Activated T-cell treated with anti-CD3 and anti-CD28 coated beads, Interleukin-2, amount 50 U/mL, for 72 hours (primary cell): Measurements from ENCODE around the gene BAIAP2. TPM values are rescaled to one million over a fixed set of nuclear protein-coding genes. Genes with fewer than 3 reads are reported as not detected.
A peak's percentile ranks its signal among the peaks of the same experiment; 100 is the strongest.

Experiments used
- ATAC-seq, 2 donors: fragments of 150-1000 bp; cut with Tn5 transposase; replicated peaks in 1 of 2; 2 replicates each; pipeline ENCODE4 v1.10.0; 2021; ENCODE audit warnings: moderate library complexity in 2 of 2, mild to moderate bottlenecking in 1 of 2
- DNase-seq, 2 donors: peaks; one replicate each; pipeline ENCODE4 v3.0.0; 2021 to 2022; ENCODE audit warnings: mixed read lengths in 1 of 2
- H3K27ac Mint-ChIP-seq: one replicate; pipeline ENCODE4 v1.8.0; 2022; ENCODE audit warnings: mild to moderate bottlenecking, moderate library complexity, mixed read lengths
- H3K27me3 Mint-ChIP-seq: one replicate; pipeline ENCODE4 v1.8.0; 2022; ENCODE audit warnings: low read depth, mixed read lengths
- H3K36me3 Mint-ChIP-seq, 2 donors: one replicate each; pipeline ENCODE4 v1.8.0; 2022; ENCODE audit warnings: mixed read lengths in 2 of 2, mild to moderate bottlenecking in 1 of 2; ENCODE audit not compliant: insufficient read depth in 2 of 2
- H3K4me1 Mint-ChIP-seq: one replicate; pipeline ENCODE4 v1.8.0; 2022; ENCODE audit warnings: low read depth, mixed read lengths
- H3K4me3 Mint-ChIP-seq, 2 donors: one replicate each; pipeline ENCODE4 v1.8.0; 2022; ENCODE audit warnings: mild to moderate bottlenecking in 2 of 2, mixed read lengths in 2 of 2, moderate library complexity in 2 of 2
- H3K9me3 Mint-ChIP-seq, 2 donors: one replicate each; pipeline ENCODE4 v1.8.0; 2022; ENCODE audit warnings: mixed read lengths in 2 of 2
- total RNA-seq, 2 donors: library from RNA; stranded (reverse); gene quantifications; one replicate each; pipeline ENCODE4 v1.2.3, GENCODE V29; 2022

BAIAP2 gene
- total RNA-seq, 2 donors from 2014 or later: 8.7 TPM

- Mint-ChIP-seq H3K9me3 (peaks cover 2 to 5% of the 10 kb centered on the region in 2 donors), H3K4me1 (peaks cover 11% of the 10 kb centered on the region), H3K27me3 (peaks cover 27% of the 10 kb centered on the region), H3K27ac (no peak overlapping the region), H3K4me3 (no peak overlapping the region), H3K36me3 (peaks cover 5 to 9% of the 10 kb centered on the region in 2 donors)
- DNase-seq (no peak), ATAC-seq (no peak)
Observed at GRCh38 chr17:81030741-81031565, 4.0 kb upstream of the BAIAP2 start.

GRCh38 chr17:81031566-81032550, 3.1 kb upstream of the BAIAP2 start:
- DNase-seq (no peak), ATAC-seq (no peak)
- H3K27me3 Mint-ChIP-seq: peaks cover 33% of the 10 kb centered on the region
- H3K27ac Mint-ChIP-seq: no peak overlapping the region
- H3K4me1 Mint-ChIP-seq: peaks cover 18% of the 10 kb centered on the region
- H3K36me3 Mint-ChIP-seq: peaks cover 3 to 4% of the 10 kb centered on the region in 2 donors
- peaks cover 2 to 4% of the 10 kb centered on the region in 2 donors for H3K9me3 Mint-ChIP-seq
- no peak overlapping the region for H3K4me3 Mint-ChIP-seq

GRCh38 chr17:81032641-81033480, 2.1 kb upstream of the BAIAP2 start:
- ATAC-seq (no peak), DNase-seq (no peak)
- peaks cover 18% of the 10 kb centered on the region for H3K4me1 Mint-ChIP-seq
- no peak overlapping the region for H3K27ac Mint-ChIP-seq
- H3K4me3 Mint-ChIP-seq: peak overlapping the region; percentile 35 to 57
- H3K27me3 Mint-ChIP-seq: peaks cover 32% of the 10 kb centered on the region
- H3K36me3 Mint-ChIP-seq: peaks cover 0 to 1% of the 10 kb centered on the region in 2 donors
- H3K9me3 Mint-ChIP-seq: no peaks in the 10 kb centered on the region

GRCh38 chr17:81033535-81034167, 1.3 kb upstream of the BAIAP2 start:
- peaks cover 18% of the 10 kb centered on the region for H3K4me1 Mint-ChIP-seq
- H3K36me3 Mint-ChIP-seq: peaks cover 0 to 1% of the 10 kb centered on the region in 2 donors
- H3K27ac Mint-ChIP-seq: peak overlapping the region; percentile 51
- DNase-seq (no peak), ATAC-seq (no peak)
- H3K4me3 Mint-ChIP-seq: peak overlapping the region; percentile 73 to 82
- H3K9me3 Mint-ChIP-seq: no peaks in the 10 kb centered on the region
- peaks cover 32% of the 10 kb centered on the region for H3K27me3 Mint-ChIP-seq

GRCh38 chr17:81034168-81034777, 678 bp upstream of the BAIAP2 start:
- Mint-ChIP-seq H3K9me3 (no peaks in the 10 kb centered on the region), H3K27ac (peak overlapping the region; percentile 51), H3K27me3 (peaks cover 32% of the 10 kb centered on the region), H3K4me1 (peaks cover 18% of the 10 kb centered on the region), H3K4me3 (peak overlapping the region; percentile 73 to 82), H3K36me3 (peaks cover 0 to 1% of the 10 kb centered on the region in 2 donors)
- ATAC-seq: peak in 1 of 2 donors; percentile 41
- DNase-seq: peak in 1 of 2 donors; percentile 25

GRCh38 chr17:81035521-81036196, 708 bp downstream of the BAIAP2 start:
- Mint-ChIP-seq H3K27ac (peak overlapping the region; percentile 26), H3K27me3 (peaks cover 32% of the 10 kb centered on the region), H3K9me3 (no peaks in the 10 kb centered on the region), H3K36me3 (peaks cover 0 to 1% of the 10 kb centered on the region in 2 donors), H3K4me1 (peaks cover 18% of the 10 kb centered on the region), H3K4me3 (peak overlapping the region; percentile 77 to 83)
- ATAC-seq (peak in 1 of 2 donors; percentile 23), DNase-seq (peak; percentile 28 to 42)

GRCh38 chr17:81036197-81036941, 1.4 kb downstream of the BAIAP2 start:
- ATAC-seq: no peak
- H3K4me1 Mint-ChIP-seq: peaks cover 18% of the 10 kb centered on the region
- H3K4me3 Mint-ChIP-seq: peak overlapping the region; percentile 77 to 83
- peaks cover 0 to 1% of the 10 kb centered on the region in 2 donors for H3K36me3 Mint-ChIP-seq
- H3K27me3 Mint-ChIP-seq: peaks cover 32% of the 10 kb centered on the region
- DNase-seq: no peak
- peak overlapping the region; percentile 26 for H3K27ac Mint-ChIP-seq
- H3K9me3 Mint-ChIP-seq: no peaks in the 10 kb centered on the region

GRCh38 chr17:81037026-81037797, 2.3 kb downstream of the BAIAP2 start:
- H3K27ac Mint-ChIP-seq: no peak overlapping the region
- DNase-seq: no peak
- peaks cover 32% of the 10 kb centered on the region for H3K27me3 Mint-ChIP-seq
- H3K4me1 Mint-ChIP-seq: peaks cover 18% of the 10 kb centered on the region
- H3K36me3 Mint-ChIP-seq: peaks cover 0 to 1% of the 10 kb centered on the region in 2 donors
- H3K4me3 Mint-ChIP-seq: no peak overlapping the region
- ATAC-seq: no peak
- no peaks in the 10 kb centered on the region for H3K9me3 Mint-ChIP-seq

- Mint-ChIP-seq H3K4me1 (peaks cover 18% of the 10 kb centered on the region), H3K36me3 (peaks cover 0 to 1% of the 10 kb centered on the region in 2 donors), H3K27me3 (peaks cover 27% of the 10 kb centered on the region), H3K4me3 (no peak overlapping the region), H3K9me3 (no peaks in the 10 kb centered on the region), H3K27ac (no peak overlapping the region)
- DNase-seq: no peak
- no peak for ATAC-seq
Observed at GRCh38 chr17:81037798-81038733, 3.1 kb downstream of the BAIAP2 start.
